ENCODE data around the gene POLH.

GRCh38 chr6:43648248-43648647 is 72.3 kb downstream of the POLH start:
- TF ChIP-seq CTCF (conservative IDR thresholded peaks at IDR 0.05) (no peak), ZFX (IDR thresholded peaks at IDR 0.05) (no peak)

All from C4-2B (cell line).